Ishikawa (cell line): ENCODE measurements around the gene DHDDS.

Experiments
- CEBPB ChIP-seq: IDR thresholded peaks from 2 replicates; pipeline ENCODE4 v1.6.1; 2012
- CREB1 ChIP-seq: IDR thresholded peaks from 2 replicates; pipeline ENCODE4 v1.6.1; 2012; ENCODE audit warnings: low read depth
- EGR1 ChIP-seq: IDR thresholded peaks from 2 replicates; pipeline ENCODE4 v1.6.1; 2012
- EP300 ChIP-seq: IDR thresholded peaks from 2 replicates; pipeline ENCODE4 v1.6.1; 2012; ENCODE audit warnings: borderline replicate concordance
- FOXM1 ChIP-seq: IDR thresholded peaks from 2 replicates; pipeline ENCODE4 v1.6.1; 2012; ENCODE audit warnings: low read depth, borderline replicate concordance
- NFIC ChIP-seq: IDR thresholded peaks from 2 replicates; pipeline ENCODE4 v1.6.1; 2012
- RAD21 ChIP-seq: IDR thresholded peaks from 2 replicates; pipeline ENCODE4 v1.6.1; 2012; ENCODE audit warnings: low read depth
- REST ChIP-seq: IDR thresholded peaks from 2 replicates; pipeline ENCODE4 v1.6.1; 2012; ENCODE audit warnings: low read depth, mild to moderate bottlenecking
- TAF1 ChIP-seq: IDR thresholded peaks from 2 replicates; pipeline ENCODE4 v1.6.1; 2012; ENCODE audit warnings: low read depth, mild to moderate bottlenecking
- TCF12 ChIP-seq: IDR thresholded peaks from 2 replicates; pipeline ENCODE4 v1.6.1; 2012; ENCODE audit warnings: low read depth
- TEAD4 ChIP-seq: IDR thresholded peaks from 2 replicates; pipeline ENCODE4 v1.6.1; 2012
- USF1 ChIP-seq: IDR thresholded peaks from 2 replicates; pipeline ENCODE4 v1.6.1; 2012
- YY1 ChIP-seq: IDR thresholded peaks from 2 replicates; pipeline ENCODE4 v1.6.1; 2012; ENCODE audit warnings: low read depth
- TF ChIP-seq, protein P1 (sequence below): IDR thresholded peaks from 2 replicates; pipeline ENCODE4 v1.6.1; 2012

DNA sequence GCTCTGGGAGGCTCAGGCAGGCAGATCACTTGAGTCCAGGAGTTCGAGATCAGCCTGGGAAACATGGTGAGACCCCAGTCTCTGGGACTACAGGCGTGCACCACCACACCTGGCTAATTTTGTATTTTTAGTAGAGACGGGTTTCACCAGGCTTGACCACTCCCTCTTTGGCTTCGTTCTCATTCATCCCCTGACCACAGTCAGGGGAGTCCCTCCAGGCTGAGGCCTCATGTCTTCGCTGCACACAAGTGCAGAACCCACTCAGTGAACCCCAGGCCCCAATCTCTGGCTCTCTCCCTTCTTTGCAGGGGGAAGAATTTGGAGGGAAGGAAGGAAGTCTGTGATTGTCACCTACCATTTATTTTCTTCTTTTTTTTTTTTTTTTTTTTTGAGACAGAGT, 88.2 kb downstream of the DHDDS start:
- TF ChIP-seq, protein P1, sequence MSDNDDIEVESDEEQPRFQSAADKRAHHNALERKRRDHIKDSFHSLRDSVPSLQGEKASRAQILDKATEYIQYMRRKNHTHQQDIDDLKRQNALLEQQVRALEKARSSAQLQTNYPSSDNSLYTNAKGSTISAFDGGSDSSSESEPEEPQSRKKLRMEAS, result no peak
- TF ChIP-seq FOXM1, result no peak
- TF ChIP-seq EP300, result no peak
- TF ChIP-seq TAF1, result no peak
- TF ChIP-seq TCF12, result no peak
- TF ChIP-seq CREB1, result no peak
- no peak for TF ChIP-seq CEBPB
- TF ChIP-seq YY1, result no peak
- no peak for TF ChIP-seq REST
- TF ChIP-seq RAD21, result no peak
- TF ChIP-seq NFIC, result no peak
- TF ChIP-seq USF1, result no peak
- TF ChIP-seq TEAD4, result no peak
- TF ChIP-seq EGR1, result no peak
